Prostate gland (tissue), 2 donors: ENCODE data around the gene DHRS7B. TPM values are rescaled to one million over a fixed set of nuclear protein-coding genes. Genes with fewer than 3 reads are reported as not detected.
"Not testable (repeated sequence)": the region's sequence is repeated elsewhere in the genome, so short reads cannot be mapped to it uniquely, and the experiment has no call there.

ENCODE experiments used
- DNase-seq: peaks from one replicate; pipeline ENCODE4 v3.0.0-alpha.2; 2019; ENCODE audit warnings: low spot score
- H3K27ac ChIP-seq, 2 donors: fragments of 200-600 bp; sonication (generic); 2 replicates each; pipeline ENCODE4 v1.5.1; 2017 to 2019
- H3K27me3 ChIP-seq: fragments of 200-600 bp; sonication (generic); replicated peaks from 2 replicates; pipeline ENCODE4 v1.5.1; 2019; ENCODE audit not compliant: insufficient read depth
- H3K36me3 ChIP-seq, 2 donors: fragments of 200-600 bp; sonication (generic); 1 replicate in 1 of 2; 2 replicates in 1 of 2; pipeline versions ENCODE4 v1.5.1 to v1.8.1; 2017 to 2019
- H3K4me1 ChIP-seq: fragments of 200-600 bp; sonication (generic); replicated peaks from 2 replicates; pipeline ENCODE4 v1.5.1; 2019
- H3K4me3 ChIP-seq, 2 donors: fragments of 200-600 bp; sonication (generic); 2 replicates each; pipeline ENCODE4 v1.5.1; 2017 to 2019
- H3K9me3 ChIP-seq: fragments of 200-600 bp; sonication (generic); 2 replicates; pipeline ENCODE4 v1.5.1; 2017
- CTCF ChIP-seq, 4 experiments: fragments of 200-600 bp in 2 of 4; fragments of 450-650 bp in 2 of 4; sonication (generic) in 2 of 4; IDR thresholded peaks; 1 replicate in 3 of 4; 2 replicates in 1 of 4; pipeline ENCODE4 v1.5.1; 2016 to 2019; ENCODE audit warnings: antibody characterized with exemption in 4 of 4, mild to moderate bottlenecking in 2 of 4, moderate library complexity in 2 of 4
- POLR2A ChIP-seq: fragments of 450-650 bp; IDR thresholded peaks from one replicate; pipeline ENCODE4 v1.6.1; 2016; ENCODE audit warnings: antibody characterized with exemption, mild to moderate bottlenecking
- POLR2AphosphoS5 ChIP-seq: sonication (generic); formaldehyde crosslinking; IDR thresholded peaks from one replicate; pipeline ENCODE4 v1.6.1; 2017; ENCODE audit warnings: antibody characterized with exemption
- WGBS: methylation state at CpG from one replicate; pipeline ENCODE4 v1.1.5; 2018; 5-methylcytosine and 5-hydroxymethylcytosine counted together
- intact Hi-C: fragments of 100-400 bp; cut with DNase I; formaldehyde crosslinking; loops from one replicate; pipeline ENCODE4 v1.14.2; 2022
- total RNA-seq, 2 donors: library from RNA; depleted of rRNA; stranded (reverse); fragments of >200 nt; gene quantifications; one replicate each; pipeline ENCODE4 v1.1.0, GENCODE V29; 2016

Gene DHRS7B
- total RNA-seq, 2 donors from 2014 or later: 52.1 to 67.5 TPM

- Histone ChIP-seq H3K36me3 (no peaks in the 10 kb centered on the region), H3K4me1 (no peaks in the 10 kb centered on the region), H3K27me3 (no peaks in the 10 kb centered on the region), H3K9me3 (no peaks in the 10 kb centered on the region), H3K4me3 (no peak overlapping the region), H3K27ac (peak overlapping the region in 1 of 2 donors; percentile 33)
- TF ChIP-seq POLR2AphosphoS5 (no peak), CTCF (IDR thresholded peaks at IDR 0.05) (no peak), POLR2A (no peak)
- no peak for DNase-seq
- intact Hi-C loops: no loop called here
- 64% methylated on average over 2 of the region's 2 CpGs for WGBS
Observed at GRCh38 chr17:21191698-21192097, 64.9 kb downstream of the DHRS7B start.

GRCh38 chr17:21192414-21192813, 65.7 kb downstream of the DHRS7B start:
- 97% methylated on average over 7 of the region's 7 CpGs for WGBS

GRCh38 chr17:21193031-21193430, 66.3 kb downstream of the DHRS7B start:
- DNase-seq: no peak
- no peaks in the 10 kb centered on the region for H3K9me3 ChIP-seq
- 70% methylated on average over 5 of the region's 5 CpGs for WGBS
- TF ChIP-seq POLR2A (no peak), POLR2AphosphoS5 (no peak), CTCF (IDR thresholded peaks at IDR 0.05) (no peak)
- intact Hi-C loops: no loop called here
- peaks cover 0 to under 1% of the 10 kb centered on the region in 2 donors for H3K36me3 ChIP-seq
- no peaks in the 10 kb centered on the region for H3K4me1 ChIP-seq
- no peak overlapping the region for H3K27ac ChIP-seq
- H3K27me3 ChIP-seq: no peaks in the 10 kb centered on the region
- no peak overlapping the region for H3K4me3 ChIP-seq

More at GRCh38 chr17:21192414-21192813, 65.7 kb downstream of the DHRS7B start:
- H3K4me3 ChIP-seq, intact Hi-C loops, H3K27me3 ChIP-seq, H3K4me1 ChIP-seq, H3K36me3 ChIP-seq, H3K27ac ChIP-seq, H3K9me3 ChIP-seq, DNase-seq: not testable (repeated sequence)

- H3K27ac ChIP-seq: no peak overlapping the region
- H3K27me3 ChIP-seq: no peaks in the 10 kb centered on the region
- no peak overlapping the region for H3K4me3 ChIP-seq
- DNase-seq: no peak
- intact Hi-C loops: no loop called here
- H3K4me1 ChIP-seq: no peaks in the 10 kb centered on the region
- no peaks in the 10 kb centered on the region for H3K9me3 ChIP-seq
- peaks cover 0 to 5% of the 10 kb centered on the region in 2 donors for H3K36me3 ChIP-seq
- no peak for TF ChIP-seq POLR2AphosphoS5
- TF ChIP-seq CTCF (IDR thresholded peaks at IDR 0.05): no peak
- TF ChIP-seq POLR2A: no peak
- 28% methylated on average over 8 of the region's 8 CpGs for WGBS
Observed at GRCh38 chr17:21194226-21194625, 67.5 kb downstream of the DHRS7B start.

- WGBS: 22% methylated on average over 5 of the region's 5 CpGs
- Histone ChIP-seq H3K27ac (peak overlapping the region in 1 of 2 donors; percentile 3), H3K4me1 (peaks cover 3% of the 10 kb centered on the region), H3K36me3 (peaks cover 0 to 5% of the 10 kb centered on the region in 2 donors), H3K9me3 (no peaks in the 10 kb centered on the region), H3K4me3 (no peak overlapping the region), H3K27me3 (no peaks in the 10 kb centered on the region)
- intact Hi-C loops: no loop called here
- peak; percentile 36 for DNase-seq
- peak; percentile 19 for TF ChIP-seq POLR2AphosphoS5
- TF ChIP-seq POLR2A: no peak
- TF ChIP-seq CTCF (IDR thresholded peaks at IDR 0.05): no peak
Observed at GRCh38 chr17:21194703-21195102, 67.9 kb downstream of the DHRS7B start.
